ENCODE measurements around the gene SYT6.

- TF ChIP-seq JUND (IDR thresholded peaks at IDR 0.05; ENCODE audit: low read depth, low read length) (no peak), POLR2A (IDR thresholded peaks at IDR 0.05; ENCODE audit: low read depth, low read length) (no peak), NRF1 (conservative IDR thresholded peaks at IDR 0.05; ENCODE audit: low read depth, low read length) (no peak), CEBPB (IDR thresholded peaks at IDR 0.05; ENCODE audit: borderline replicate concordance in 1 of 2, low read depth in 2 of 2, low read length in 2 of 2) (no peak)
Measured at GRCh38 chr1:114152089-114152507, 1.6 kb downstream of the SYT6 start.

Data from GM12878 (cell line).